B cell (primary cell): ENCODE results near the gene KCNS1.

Experiments used
- EZH2 ChIP-seq: IDR thresholded peaks from 2 replicates; pipeline ENCODE4 v1.6.1; 2012; ENCODE audit warnings: borderline replicate concordance, low read depth, mild to moderate bottlenecking, moderate library complexity, low read length; ENCODE audit not compliant: insufficient read depth, poor library complexity, severe bottlenecking
- TF ChIP-seq, protein P1 (sequence below): fragments of 200-600 bp; IDR thresholded peaks from one replicate; pipeline ENCODE4 v1.8.0; 2022; ENCODE audit warnings: antibody characterized with exemption, mild to moderate bottlenecking

- TF ChIP-seq, protein P1, sequence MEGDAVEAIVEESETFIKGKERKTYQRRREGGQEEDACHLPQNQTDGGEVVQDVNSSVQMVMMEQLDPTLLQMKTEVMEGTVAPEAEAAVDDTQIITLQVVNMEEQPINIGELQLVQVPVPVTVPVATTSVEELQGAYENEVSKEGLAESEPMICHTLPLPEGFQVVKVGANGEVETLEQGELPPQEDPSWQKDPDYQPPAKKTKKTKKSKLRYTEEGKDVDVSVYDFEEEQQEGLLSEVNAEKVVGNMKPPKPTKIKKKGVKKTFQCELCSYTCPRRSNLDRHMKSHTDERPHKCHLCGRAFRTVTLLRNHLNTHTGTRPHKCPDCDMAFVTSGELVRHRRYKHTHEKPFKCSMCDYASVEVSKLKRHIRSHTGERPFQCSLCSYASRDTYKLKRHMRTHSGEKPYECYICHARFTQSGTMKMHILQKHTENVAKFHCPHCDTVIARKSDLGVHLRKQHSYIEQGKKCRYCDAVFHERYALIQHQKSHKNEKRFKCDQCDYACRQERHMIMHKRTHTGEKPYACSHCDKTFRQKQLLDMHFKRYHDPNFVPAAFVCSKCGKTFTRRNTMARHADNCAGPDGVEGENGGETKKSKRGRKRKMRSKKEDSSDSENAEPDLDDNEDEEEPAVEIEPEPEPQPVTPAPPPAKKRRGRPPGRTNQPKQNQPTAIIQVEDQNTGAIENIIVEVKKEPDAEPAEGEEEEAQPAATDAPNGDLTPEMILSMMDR: no peak
- TF ChIP-seq EZH2: no peak
Measured at GRCh38 chr20:45140836-45141235, 39.9 kb upstream of the KCNS1 start.
